Fibroblast of gingiva (primary cell): ENCODE data around the gene FAM180A.

Source experiments
- DNase-seq: peaks from one replicate; pipeline ENCODE4 v3.0.0-alpha.2; 2011; ENCODE audit warnings: low read depth

FAM180A gene

GRCh38 chr7:135771961-135772638 is 23.5 kb upstream of the FAM180A start:
- peak; percentile 17 for DNase-seq

GRCh38 chr7:135771051-135771450 is 22.4 kb upstream of the FAM180A start:
- DNase-seq = no peak

GRCh38 chr7:135770139-135770710 is 21.6 kb upstream of the FAM180A start:
- peak; percentile 58 for DNase-seq

GRCh38 chr7:135769005-135769802 is 20.6 kb upstream of the FAM180A start:
- DNase-seq = no peak

DNA sequence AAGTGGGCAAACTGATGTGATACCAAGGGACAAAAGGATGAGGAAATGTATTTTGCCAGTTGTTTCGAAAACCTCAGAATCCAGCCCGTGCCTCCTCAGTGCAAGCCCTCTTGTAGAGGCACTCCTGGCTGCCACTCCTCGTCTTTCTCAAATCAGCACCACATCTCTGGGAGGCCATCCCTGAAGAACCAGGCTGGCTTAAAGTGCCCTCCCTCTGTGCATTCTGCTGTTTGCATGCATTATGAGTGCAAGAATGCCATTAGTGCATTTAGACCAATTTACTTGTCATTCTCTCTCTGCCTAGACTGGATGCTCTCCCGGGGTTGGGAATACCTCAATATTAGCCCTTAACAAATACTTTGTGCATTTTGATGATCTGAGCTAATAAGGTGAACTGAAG is 19.9 kb upstream of the FAM180A start:
- DNase-seq = peak; percentile 14

DNA sequence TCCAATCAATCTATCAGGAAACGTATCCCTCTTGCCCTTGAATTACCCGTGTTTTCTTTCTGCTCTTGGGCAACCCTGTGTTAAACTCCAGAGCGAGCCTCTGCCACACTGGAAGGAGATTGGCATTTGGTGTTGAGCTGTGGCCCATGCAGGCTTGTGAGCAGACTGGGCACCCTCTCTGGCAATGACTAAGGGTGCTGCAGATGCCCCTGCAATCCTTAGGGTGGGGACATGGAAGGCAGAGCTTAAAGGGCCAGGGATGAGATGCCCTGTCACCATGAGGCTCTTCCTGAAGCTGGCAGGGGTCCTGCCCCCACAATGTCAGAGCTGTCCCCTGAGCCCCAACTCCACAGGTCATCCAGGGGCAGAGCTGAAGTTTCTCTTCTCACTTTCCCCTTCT is 19.5 kb upstream of the FAM180A start:
- no peak for DNase-seq

DNA sequence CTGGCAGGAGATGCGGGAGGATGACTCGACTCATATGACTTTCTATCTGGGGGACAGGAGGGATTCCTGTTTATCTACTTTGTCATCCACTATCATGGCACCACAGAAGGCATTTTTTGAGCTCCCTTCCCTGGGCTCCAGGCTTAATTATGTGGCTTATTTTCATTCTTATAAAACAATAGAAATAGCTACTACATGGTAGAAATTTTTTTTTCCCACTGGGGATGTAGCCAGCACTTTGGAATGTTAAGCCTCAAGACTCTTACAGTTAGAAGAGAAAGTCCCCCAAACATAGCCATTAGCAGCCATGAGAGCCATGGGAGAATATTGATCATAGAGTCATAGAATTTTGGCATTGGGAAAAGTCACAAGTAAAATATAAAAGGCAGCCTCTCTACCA is 14.6 kb upstream of the FAM180A start:
- DNase-seq = no peak

DNA sequence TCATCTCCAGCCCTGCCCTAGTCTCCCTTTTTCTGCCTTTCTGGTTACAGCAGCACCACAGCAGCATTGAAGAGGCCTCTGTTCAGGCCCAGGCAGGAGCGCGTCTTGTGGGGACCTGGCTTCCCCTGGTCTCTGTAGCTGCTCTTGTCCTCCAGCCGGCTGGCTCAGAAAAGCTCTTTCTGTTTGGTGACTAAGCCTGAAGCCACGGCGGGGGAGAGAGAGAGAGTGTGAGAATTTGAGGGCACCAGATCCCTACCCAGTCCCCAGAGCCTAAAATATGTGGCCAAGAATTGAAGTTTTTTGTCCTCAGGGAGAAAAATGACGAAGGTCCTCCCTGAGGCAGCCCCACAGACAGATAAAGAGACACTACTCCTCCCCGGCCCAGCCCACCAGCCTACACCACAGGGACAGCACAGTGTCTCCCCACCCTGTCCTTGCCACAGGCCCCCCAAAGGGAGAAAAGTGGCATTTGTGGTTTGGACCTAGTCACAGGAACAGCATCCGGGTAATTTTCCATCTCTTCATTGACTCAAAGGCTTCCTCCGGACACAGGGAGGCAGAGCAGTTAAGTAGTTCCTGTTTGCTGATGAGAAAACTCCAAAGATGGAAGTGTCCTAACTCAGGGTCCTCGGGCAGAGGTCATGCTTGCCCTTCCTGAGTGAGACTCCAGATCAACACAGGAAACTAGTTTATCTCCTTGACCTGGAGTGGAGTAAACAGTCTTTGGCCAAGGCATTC is 13.3 kb upstream of the FAM180A start:
- peak; percentile 63 for DNase-seq

GRCh38 chr7:135759532-135759931 is 10.9 kb upstream of the FAM180A start:
- no peak for DNase-seq

DNA sequence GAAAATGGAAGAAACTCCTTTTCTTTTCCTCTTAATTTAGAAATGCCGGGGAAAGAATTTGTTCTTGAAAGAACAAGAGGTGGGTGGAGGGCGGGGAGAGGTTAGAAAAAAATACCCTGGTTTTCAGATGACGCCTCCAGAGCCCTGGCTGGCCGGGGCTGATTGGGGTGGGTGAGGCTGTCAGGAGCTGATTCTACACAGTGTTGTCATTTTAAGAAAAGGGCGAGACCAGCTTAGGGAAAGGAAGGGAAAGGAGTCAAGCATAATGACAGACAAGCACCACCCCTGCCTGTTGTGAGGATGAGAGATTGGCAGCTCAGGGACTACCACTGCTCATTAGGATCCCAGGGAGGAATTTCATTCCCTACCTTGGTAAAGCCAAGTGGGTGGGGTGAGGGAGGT is 9.9 kb upstream of the FAM180A start:
- DNase-seq = peak; percentile 12

GRCh38 chr7:135757719-135758411 is 9.3 kb upstream of the FAM180A start:
- peak; percentile 66 for DNase-seq

- DNase-seq = no peak
These were observed 7.6 kb upstream of the FAM180A start for GRCh38 chr7:135756191-135756590.

DNA sequence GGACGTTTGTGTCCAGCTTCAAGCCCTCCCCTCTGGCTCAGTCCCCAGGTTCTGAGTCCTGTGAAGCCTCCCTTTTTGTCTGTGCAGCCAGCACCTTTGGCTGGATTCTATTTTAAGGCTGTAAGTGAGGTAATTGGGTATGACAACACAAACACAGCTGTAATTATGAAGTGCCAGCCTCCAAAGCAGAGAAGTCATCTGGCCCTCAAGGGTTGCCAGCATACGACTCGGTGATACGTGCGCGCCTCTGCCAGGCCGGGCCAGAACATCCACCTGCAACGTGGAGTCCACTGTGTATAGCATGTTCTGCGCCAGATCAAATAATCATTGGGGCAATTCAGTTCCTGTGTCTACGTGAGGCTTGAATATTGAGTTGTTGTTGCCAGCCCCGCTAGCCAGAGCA is 6.7 kb upstream of the FAM180A start:
- DNase-seq = peak; percentile 42

DNA sequence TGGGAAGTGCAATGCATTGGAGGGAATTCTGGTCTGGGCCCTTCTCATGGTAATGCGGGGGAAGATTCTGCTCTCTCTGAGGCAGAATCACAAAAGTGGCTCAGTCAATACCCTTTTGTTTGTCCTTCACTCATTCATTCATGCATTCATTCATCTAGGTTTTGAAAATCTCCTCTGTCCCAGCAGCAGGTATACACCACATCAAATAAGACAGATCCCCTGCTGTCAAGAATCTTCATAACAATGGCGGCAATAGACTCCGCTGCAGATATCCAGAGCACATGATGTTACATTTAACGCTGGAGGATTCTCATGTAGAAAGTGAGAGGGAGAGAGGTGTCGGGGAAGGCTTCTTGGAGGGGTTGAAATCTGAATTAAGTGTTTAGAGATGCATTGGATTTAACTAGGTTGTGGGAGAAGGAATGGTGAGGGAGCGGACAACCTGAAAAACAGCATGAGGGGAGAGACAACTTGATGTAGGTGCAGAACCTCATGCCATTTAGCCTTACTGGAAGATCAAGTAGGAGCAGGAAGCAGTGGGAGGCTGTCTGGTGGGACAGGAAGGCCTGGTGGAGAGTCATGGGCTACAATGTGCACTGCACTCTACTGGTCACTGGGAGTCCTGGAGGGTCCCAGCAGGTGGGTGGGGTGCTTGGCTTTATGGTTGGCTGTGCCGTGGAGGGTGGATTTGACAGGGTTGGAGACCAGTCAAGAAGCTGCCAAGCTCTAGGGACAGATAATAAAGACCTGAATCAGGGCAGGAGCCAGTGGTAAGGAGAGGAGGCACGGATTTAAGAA is 5.2 kb upstream of the FAM180A start:
- DNase-seq = no peak

DNA sequence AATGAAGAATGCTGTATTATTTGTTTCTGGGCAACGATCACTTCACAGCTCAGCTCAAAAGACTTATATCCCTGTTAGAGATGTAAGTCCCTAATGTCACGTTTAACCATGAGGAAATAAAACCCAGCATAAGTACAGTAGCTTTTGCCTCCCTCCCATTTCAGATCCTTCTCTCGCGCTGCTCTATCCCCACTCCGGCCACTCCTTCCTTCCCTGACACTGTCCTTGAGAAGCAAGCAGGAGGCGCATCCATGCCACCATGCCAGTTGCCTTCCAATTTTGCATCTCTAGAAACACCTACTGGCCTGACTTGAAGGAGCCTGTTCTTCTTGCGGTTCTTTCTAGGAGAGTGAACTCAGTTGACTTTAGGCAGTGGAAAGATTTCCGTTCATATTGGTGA is 1.2 kb downstream of the FAM180A start:
- DNase-seq = peak; percentile 8

DNA sequence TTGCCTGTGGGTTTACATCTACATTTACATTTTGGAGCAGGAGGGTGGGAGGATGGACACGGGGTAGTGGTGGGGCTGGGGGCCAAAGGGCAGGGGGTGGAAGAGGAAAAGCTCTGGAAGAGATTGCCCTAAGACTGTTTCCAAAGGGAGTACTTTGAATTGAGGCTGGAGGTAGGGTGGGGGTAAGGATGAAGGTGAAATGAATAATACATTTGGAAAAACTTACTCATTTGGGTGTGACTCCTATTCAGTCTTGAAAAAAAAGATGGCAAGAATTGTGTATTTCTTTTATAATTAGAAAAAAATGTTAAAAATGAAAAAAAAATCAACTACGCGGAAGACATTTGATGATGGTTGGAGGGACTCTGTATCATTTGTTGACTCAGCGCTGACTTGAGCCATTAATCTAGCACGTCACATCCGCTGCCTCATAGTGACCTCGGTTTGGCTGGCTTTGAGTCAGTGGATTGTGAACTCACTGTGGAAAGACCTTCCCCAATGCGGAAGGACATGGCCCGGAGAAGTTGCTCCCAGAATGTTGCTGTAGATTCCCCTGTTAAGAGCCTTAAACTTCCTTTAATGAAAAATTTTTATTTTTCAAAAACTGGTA is 2.8 kb downstream of the FAM180A start:
- peak; percentile 94 for DNase-seq

- DNase-seq = peak; percentile 54
These were observed 3.5 kb downstream of the FAM180A start for GRCh38 chr7:135744938-135745702.

DNA sequence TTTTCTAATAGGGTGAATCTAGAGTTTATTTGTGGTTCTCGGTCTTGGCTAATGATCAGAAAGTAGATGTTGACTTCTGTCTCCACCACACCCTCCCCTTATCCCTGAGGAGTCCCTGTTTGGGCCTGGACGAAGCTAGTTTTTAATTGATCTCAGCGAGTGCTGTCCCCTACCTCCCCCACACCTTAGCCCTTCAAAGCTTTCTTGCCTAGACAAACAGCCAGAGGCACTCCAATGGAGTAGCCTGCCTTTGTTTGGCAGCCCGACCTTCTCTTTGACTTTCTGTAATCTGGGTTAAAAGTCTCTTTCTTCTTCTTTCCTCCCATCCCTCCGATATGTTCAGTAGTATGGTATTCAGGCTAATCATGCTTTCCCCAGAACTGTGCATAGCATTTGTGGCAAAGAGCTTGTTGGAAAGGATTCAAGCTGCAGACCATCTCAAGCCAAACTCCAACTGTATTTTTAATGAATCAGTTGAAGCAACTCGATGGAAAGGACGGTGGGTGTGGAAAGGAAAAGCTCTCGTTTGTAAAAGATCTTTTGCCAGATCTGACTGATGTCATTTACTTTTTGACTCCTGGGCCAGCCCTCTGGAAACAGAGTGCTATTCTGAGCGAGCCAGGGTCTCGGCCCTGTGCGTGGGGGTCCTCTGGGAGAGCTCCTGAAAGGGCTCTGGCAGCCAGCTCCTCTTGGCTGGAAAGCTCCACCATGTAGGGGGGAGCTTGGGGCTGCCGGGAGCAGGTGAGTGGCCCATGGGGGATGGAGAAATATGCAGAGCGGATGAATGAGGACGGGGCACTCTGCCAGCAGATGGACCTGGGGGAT is 4.5 kb downstream of the FAM180A start:
- peak; percentile 75 for DNase-seq

GRCh38 chr7:135742371-135742770 is 6.2 kb downstream of the FAM180A start:
- peak; percentile 70 for DNase-seq
